ENCODE results near the gene ZNF652.

ZNF652 gene

DNA sequence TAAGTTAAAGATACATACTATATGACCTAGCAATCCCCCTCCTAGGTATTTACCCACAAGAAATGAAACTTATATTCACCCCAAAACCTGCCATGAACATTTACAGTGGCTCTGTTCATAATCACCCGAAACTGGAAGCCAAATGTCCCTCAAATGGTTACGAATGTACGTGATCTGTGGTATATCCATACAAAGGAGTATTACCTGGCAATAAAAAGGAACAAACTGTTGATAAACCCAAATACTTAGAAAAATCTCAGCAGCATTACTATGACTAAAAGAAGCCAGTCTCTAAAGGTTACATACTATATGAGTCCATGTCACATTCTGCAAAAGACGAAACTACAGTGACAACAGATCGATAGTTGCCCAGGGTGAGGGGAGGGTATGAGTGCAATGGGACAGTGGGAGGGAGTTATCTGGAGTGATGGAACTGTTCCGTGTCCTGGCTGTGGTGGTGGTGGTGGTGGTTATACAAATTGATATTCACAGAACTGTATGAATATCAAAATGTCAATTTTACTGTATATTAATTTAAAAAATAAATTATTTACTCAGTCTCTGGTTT, 9.4 kb downstream of the ZNF652 start:
- TF ChIP-seq, protein P1, sequence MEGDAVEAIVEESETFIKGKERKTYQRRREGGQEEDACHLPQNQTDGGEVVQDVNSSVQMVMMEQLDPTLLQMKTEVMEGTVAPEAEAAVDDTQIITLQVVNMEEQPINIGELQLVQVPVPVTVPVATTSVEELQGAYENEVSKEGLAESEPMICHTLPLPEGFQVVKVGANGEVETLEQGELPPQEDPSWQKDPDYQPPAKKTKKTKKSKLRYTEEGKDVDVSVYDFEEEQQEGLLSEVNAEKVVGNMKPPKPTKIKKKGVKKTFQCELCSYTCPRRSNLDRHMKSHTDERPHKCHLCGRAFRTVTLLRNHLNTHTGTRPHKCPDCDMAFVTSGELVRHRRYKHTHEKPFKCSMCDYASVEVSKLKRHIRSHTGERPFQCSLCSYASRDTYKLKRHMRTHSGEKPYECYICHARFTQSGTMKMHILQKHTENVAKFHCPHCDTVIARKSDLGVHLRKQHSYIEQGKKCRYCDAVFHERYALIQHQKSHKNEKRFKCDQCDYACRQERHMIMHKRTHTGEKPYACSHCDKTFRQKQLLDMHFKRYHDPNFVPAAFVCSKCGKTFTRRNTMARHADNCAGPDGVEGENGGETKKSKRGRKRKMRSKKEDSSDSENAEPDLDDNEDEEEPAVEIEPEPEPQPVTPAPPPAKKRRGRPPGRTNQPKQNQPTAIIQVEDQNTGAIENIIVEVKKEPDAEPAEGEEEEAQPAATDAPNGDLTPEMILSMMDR (conservative IDR thresholded peaks at IDR 0.05; ENCODE audit: low read length) = no peak
- no peak for TF ChIP-seq EZH2phosphoT487 (IDR thresholded peaks at IDR 0.05; ENCODE audit: borderline replicate concordance)

DNA sequence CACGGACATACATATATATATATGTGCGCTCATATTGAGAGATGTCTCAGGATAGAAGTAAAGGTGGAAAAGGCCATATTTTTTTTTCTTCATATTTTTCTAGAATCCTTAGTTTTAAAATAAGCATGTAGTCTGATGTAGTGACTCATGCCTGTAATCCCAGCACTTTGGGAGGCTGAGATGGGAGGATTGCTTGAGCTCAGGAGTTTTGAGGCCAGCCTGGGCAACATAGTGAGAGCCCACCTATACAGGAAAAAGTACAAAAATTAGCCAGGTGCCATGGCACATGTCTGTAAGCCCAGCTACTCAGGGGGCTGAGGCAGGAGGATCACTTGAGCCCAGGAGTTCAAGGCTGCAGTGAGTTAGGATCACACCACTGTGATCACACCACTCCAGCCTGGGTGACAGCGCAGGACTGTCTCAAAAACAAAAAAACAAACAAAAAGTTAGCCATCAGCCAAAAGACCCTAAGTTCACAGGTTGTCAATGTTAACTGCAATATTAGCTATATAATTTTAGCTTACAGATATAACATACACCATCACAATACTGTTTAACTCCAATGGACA, 10.4 kb downstream of the ZNF652 start:
- Histone ChIP-seq H3K79me2 (ENCODE audit: insufficient read depth, low read length) (peaks cover 97% of the 10 kb centered on the region), H3K4me1 (ENCODE audit: insufficient read depth, low read length, poor library complexity, severe bottlenecking) (peaks cover 6% of the 10 kb centered on the region), H3K36me3 (ENCODE audit: insufficient read depth, low read length) (peaks cover 11% of the 10 kb centered on the region; the same call in 1 of the 2 replicates), H3K4me3 (ENCODE audit: low read length, poor library complexity, severe bottlenecking) (no peak overlapping the region), H3K9me3 (ENCODE audit: insufficient read depth, low read depth, low read length) (no peaks in the 10 kb centered on the region), H3K27me3 (ENCODE audit: insufficient read depth, low read length, poor library complexity, severe bottlenecking) (no peaks in the 10 kb centered on the region), H4K20me1 (ENCODE audit: insufficient read depth, low read length, poor library complexity, severe bottlenecking) (peaks cover 39% of the 10 kb centered on the region), H3K9ac (ENCODE audit: low read depth, low read length, poor library complexity, severe bottlenecking) (no peak overlapping the region), H3F3A (ENCODE audit: low read depth) (no peaks in the 10 kb centered on the region; the same call in 1 of the 2 replicates), H2AFZ (ENCODE audit: low read length) (no peak overlapping the region), H3K4me2 (ENCODE audit: low read depth, low read length, poor library complexity, severe bottlenecking) (no peak overlapping the region), H3K9me2 (replicated peaks; ENCODE audit: low read depth, low read length) (no peaks in the 10 kb centered on the region)
- TF ChIP-seq, protein P1 (conservative IDR thresholded peaks at IDR 0.05; ENCODE audit: low read length) = no peak
- TF ChIP-seq EZH2phosphoT487 (IDR thresholded peaks at IDR 0.05; ENCODE audit: borderline replicate concordance) = no peak

More for the DNA sequence above, 9.4 kb downstream of the ZNF652 start:
- Histone ChIP-seq H4K20me1 (ENCODE audit: insufficient read depth, low read length, poor library complexity, severe bottlenecking) (peaks cover 48% of the 10 kb centered on the region), H3K36me3 (ENCODE audit: insufficient read depth, low read length) (peaks cover 11% of the 10 kb centered on the region; the same call in 1 of the 2 replicates), H3K4me3 (ENCODE audit: low read length, poor library complexity, severe bottlenecking) (no peak overlapping the region), H3K27me3 (ENCODE audit: insufficient read depth, low read length, poor library complexity, severe bottlenecking) (no peaks in the 10 kb centered on the region), H3K4me1 (ENCODE audit: insufficient read depth, low read length, poor library complexity, severe bottlenecking) (peaks cover 12% of the 10 kb centered on the region), H3K4me2 (ENCODE audit: low read depth, low read length, poor library complexity, severe bottlenecking) (no peak overlapping the region), H3K9me3 (ENCODE audit: insufficient read depth, low read depth, low read length) (no peaks in the 10 kb centered on the region), H3F3A (ENCODE audit: low read depth) (no peaks in the 10 kb centered on the region; the same call in 1 of the 2 replicates), H3K79me2 (ENCODE audit: insufficient read depth, low read length) (peaks cover 97% of the 10 kb centered on the region), H2AFZ (ENCODE audit: low read length) (no peak overlapping the region), H3K9ac (ENCODE audit: low read depth, low read length, poor library complexity, severe bottlenecking) (no peak overlapping the region), H3K9me2 (replicated peaks; ENCODE audit: low read depth, low read length) (no peaks in the 10 kb centered on the region)

DNA sequence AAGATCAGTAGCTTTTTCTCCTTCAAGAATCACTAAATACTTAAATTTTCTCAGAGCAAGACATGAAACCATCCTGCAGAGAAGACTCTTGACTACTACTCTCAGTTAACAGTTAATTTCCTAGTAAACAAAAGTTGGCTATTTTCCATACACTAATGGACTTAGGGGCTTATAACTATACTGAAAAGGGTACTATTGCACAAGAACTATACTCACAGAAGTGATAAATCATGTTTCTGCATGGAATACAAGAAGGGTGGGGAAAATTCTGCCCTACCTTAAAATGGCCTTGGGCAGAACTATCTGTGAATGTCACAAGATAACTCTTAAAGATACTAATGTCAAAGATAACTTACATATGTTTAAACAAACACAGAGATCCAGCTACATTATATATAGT, 12.5 kb downstream of the ZNF652 start:
- no peak overlapping the region for H2AFZ ChIP-seq (ENCODE audit: low read length)
- H3K4me2 ChIP-seq (ENCODE audit: low read depth, low read length, poor library complexity, severe bottlenecking) = no peak overlapping the region
- H3K4me3 ChIP-seq (ENCODE audit: low read length, poor library complexity, severe bottlenecking) = no peak overlapping the region
- no peaks in the 10 kb centered on the region for H3K27me3 ChIP-seq (ENCODE audit: insufficient read depth, low read length, poor library complexity, severe bottlenecking)
- H4K20me1 ChIP-seq (ENCODE audit: insufficient read depth, low read length, poor library complexity, severe bottlenecking) = peaks cover 39% of the 10 kb centered on the region
- no peak overlapping the region for H3K9ac ChIP-seq (ENCODE audit: low read depth, low read length, poor library complexity, severe bottlenecking)
- H3K79me2 ChIP-seq (ENCODE audit: insufficient read depth, low read length) = peaks cover 97% of the 10 kb centered on the region
- no peaks in the 10 kb centered on the region; the same call in 1 of the 2 replicates for H3F3A ChIP-seq (ENCODE audit: low read depth)
- H3K9me3 ChIP-seq (ENCODE audit: insufficient read depth, low read depth, low read length) = no peaks in the 10 kb centered on the region
- peaks cover 3% of the 10 kb centered on the region for H3K4me1 ChIP-seq (ENCODE audit: insufficient read depth, low read length, poor library complexity, severe bottlenecking)
- peaks cover 11% of the 10 kb centered on the region; the same call in 1 of the 2 replicates for H3K36me3 ChIP-seq (ENCODE audit: insufficient read depth, low read length)
- TF ChIP-seq, protein P1 (conservative IDR thresholded peaks at IDR 0.05; ENCODE audit: low read length) = no peak
- no peak for TF ChIP-seq EZH2phosphoT487 (IDR thresholded peaks at IDR 0.05; ENCODE audit: borderline replicate concordance)
- no peaks in the 10 kb centered on the region for H3K9me2 ChIP-seq (replicated peaks; ENCODE audit: low read depth, low read length)

Measured in Loucy (cell line).